Chondrocyte (in vitro differentiated cells): ENCODE results near the gene MICALL2. TPM values are rescaled to one million over a fixed set of nuclear protein-coding genes. Genes with fewer than 3 reads are reported as not detected.

Source experiments
- DNase-seq: peaks from one replicate; pipeline ENCODE4 v3.0.0; 2021; ENCODE audit warnings: mixed read lengths, low spot score
- H3K27ac Mint-ChIP-seq: one replicate; pipeline ENCODE4 v1.8.0; 2021; ENCODE audit warnings: mild to moderate bottlenecking, moderate library complexity, mixed read lengths; ENCODE audit not compliant: unreplicated experiment
- H3K27me3 Mint-ChIP-seq: 2 replicates; pipeline ENCODE4 v1.8.0; 2021; ENCODE audit warnings: low read depth, mixed read lengths
- H3K36me3 Mint-ChIP-seq: 2 replicates; pipeline ENCODE4 v1.8.0; 2021; ENCODE audit warnings: low read depth, mixed read lengths
- H3K4me1 Mint-ChIP-seq: 2 replicates; pipeline ENCODE4 v1.8.0; 2021; ENCODE audit warnings: low read depth, mild to moderate bottlenecking, mixed read lengths
- H3K4me3 Mint-ChIP-seq: one replicate; pipeline ENCODE4 v1.8.0; 2021; ENCODE audit warnings: mild to moderate bottlenecking, moderate library complexity, mixed read lengths; ENCODE audit not compliant: unreplicated experiment
- H3K9me3 Mint-ChIP-seq: 2 replicates; pipeline ENCODE4 v1.8.0; 2021; ENCODE audit warnings: low read depth, mixed read lengths
- CTCF ChIP-seq: fragments of 200-600 bp; sonication (generic); IDR thresholded peaks from 2 replicates; pipeline ENCODE4 v1.5.0; 2021; ENCODE audit warnings: antibody characterized with exemption, mild to moderate bottlenecking, moderate library complexity
- total RNA-seq: library from RNA; stranded (reverse); gene quantifications from 3 replicates; pipeline ENCODE4 v1.2.1, GENCODE V29; 2021

Gene MICALL2
- total RNA-seq, 1 donor from 2014 or later = 44.5 TPM

- H3K27ac Mint-ChIP-seq = no peak overlapping the region
- peaks cover 7% of the 10 kb centered on the region for H3K9me3 Mint-ChIP-seq
- H3K27me3 Mint-ChIP-seq = peaks cover 36% of the 10 kb centered on the region
- H3K4me3 Mint-ChIP-seq = no peak overlapping the region
- no peaks in the 10 kb centered on the region for H3K4me1 Mint-ChIP-seq
- H3K36me3 Mint-ChIP-seq = no peaks in the 10 kb centered on the region
- no peak for TF ChIP-seq CTCF
- no peak for DNase-seq
Measured at GRCh38 chr7:1397491-1398327, 61.6 kb downstream of the MICALL2 start.

GRCh38 chr7:1396195-1396594 is 63.1 kb downstream of the MICALL2 start:
- H3K9me3 Mint-ChIP-seq = peaks cover 8% of the 10 kb centered on the region
- H3K27ac Mint-ChIP-seq = no peak overlapping the region
- H3K27me3 Mint-ChIP-seq = peaks cover 27% of the 10 kb centered on the region
- no peak for TF ChIP-seq CTCF
- no peak overlapping the region for H3K4me3 Mint-ChIP-seq
- peaks cover 1% of the 10 kb centered on the region for H3K36me3 Mint-ChIP-seq
- H3K4me1 Mint-ChIP-seq = no peaks in the 10 kb centered on the region
- DNase-seq = no peak

- no peak for DNase-seq
- H3K9me3 Mint-ChIP-seq = peaks cover 8% of the 10 kb centered on the region
- peaks cover 2% of the 10 kb centered on the region for H3K36me3 Mint-ChIP-seq
- no peaks in the 10 kb centered on the region for H3K4me1 Mint-ChIP-seq
- H3K27me3 Mint-ChIP-seq = peaks cover 22% of the 10 kb centered on the region
- H3K27ac Mint-ChIP-seq = no peak overlapping the region
- H3K4me3 Mint-ChIP-seq = no peak overlapping the region
- TF ChIP-seq CTCF = no peak
Measured at GRCh38 chr7:1395211-1396070, 63.8 kb downstream of the MICALL2 start.

- Mint-ChIP-seq H3K27ac (no peak overlapping the region), H3K36me3 (peaks cover 2% of the 10 kb centered on the region), H3K4me1 (no peaks in the 10 kb centered on the region), H3K9me3 (peaks cover 8% of the 10 kb centered on the region), H3K4me3 (no peak overlapping the region), H3K27me3 (peaks cover 27% of the 10 kb centered on the region)
- TF ChIP-seq CTCF = no peak
- DNase-seq = no peak
Measured at GRCh38 chr7:1394371-1394770, 64.9 kb downstream of the MICALL2 start.

- no peak overlapping the region for H3K4me3 Mint-ChIP-seq
- TF ChIP-seq CTCF = no peak
- peaks cover 8% of the 10 kb centered on the region for H3K9me3 Mint-ChIP-seq
- H3K27me3 Mint-ChIP-seq = peaks cover 26% of the 10 kb centered on the region
- H3K36me3 Mint-ChIP-seq = peaks cover 2% of the 10 kb centered on the region
- no peak overlapping the region for H3K27ac Mint-ChIP-seq
- no peaks in the 10 kb centered on the region for H3K4me1 Mint-ChIP-seq
- DNase-seq = no peak
Measured at GRCh38 chr7:1393421-1393820, 65.8 kb downstream of the MICALL2 start.
